GM12878 (cell line): ENCODE measurements around the gene ANKDD1A. TPM values are rescaled to one million over a fixed set of nuclear protein-coding genes. Genes with fewer than 3 reads are reported as not detected.

Experiments
- ATF3 ChIP-seq: IDR thresholded peaks from 2 replicates; pipeline ENCODE4 v1.6.1; 2011; ENCODE audit warnings: low read depth, mild to moderate bottlenecking, low read length, moderate library complexity, borderline replicate concordance; ENCODE audit errors: extremely low read depth
- FOXM1 ChIP-seq: IDR thresholded peaks from 2 replicates; pipeline ENCODE4 v1.6.1; 2012; ENCODE audit warnings: low read depth, mild to moderate bottlenecking, inconsistent platforms, low read length, moderate library complexity
- KDM1A ChIP-seq: fragments of 200-600 bp; sonication (generic); IDR thresholded peaks from 2 replicates; pipeline ENCODE4 v1.6.1; 2016; ENCODE audit warnings: borderline replicate concordance
- KLF5 ChIP-seq: fragments of 450-650 bp; IDR thresholded peaks from 2 replicates; pipeline ENCODE4 v1.6.1; 2014; ENCODE audit warnings: mild to moderate bottlenecking; ENCODE audit not compliant: partially characterized antibody
- MEF2B ChIP-seq: fragments of 450-650 bp; IDR thresholded peaks from 2 replicates; pipeline ENCODE4 v1.6.1; 2018; ENCODE audit warnings: mild to moderate bottlenecking, moderate library complexity; ENCODE audit not compliant: partially characterized antibody, poor library complexity, severe bottlenecking
- PRDM15 ChIP-seq: fragments of 450-650 bp; formaldehyde crosslinking; IDR thresholded peaks from 2 replicates; pipeline ENCODE4 v1.4.0; 2020; ENCODE audit warnings: mild to moderate bottlenecking, moderate library complexity
- RELA ChIP-seq: fragments of 450-650 bp; IDR thresholded peaks from 2 replicates; pipeline ENCODE4 v1.8.0; 2014; ENCODE audit warnings: borderline replicate concordance; ENCODE audit not compliant: partially characterized antibody
- SRF ChIP-seq, 2 experiments: IDR thresholded peaks; 2 replicates each; pipeline ENCODE4 v1.6.1; 2011; ENCODE audit warnings: low read depth in 2 of 2, low read length in 2 of 2, mild to moderate bottlenecking in 1 of 2, moderate library complexity in 1 of 2
- TAF1 ChIP-seq: IDR thresholded peaks from 2 replicates; pipeline ENCODE4 v1.6.1; 2011; ENCODE audit warnings: mild to moderate bottlenecking, low read depth, low read length, borderline replicate concordance
- ZNF217 ChIP-seq: fragments of 450-650 bp; IDR thresholded peaks from 2 replicates; pipeline ENCODE4 v1.6.1; 2017; ENCODE audit warnings: antibody characterized with exemption, mild to moderate bottlenecking
- polyA plus RNA-seq, 11 experiments: library from polyadenylated mRNA; depleted of rRNA in 4 of 11; unstranded in 6 of 11; stranded (reverse) in 5 of 11; fragments of >200 nt; fragmentation: Nextera tagmentation in 4 of 11; fragmentation: Illumina TruSeq in 1 of 11; extraction: Ambion mirVana in 4 of 11; extraction: Trizol in 1 of 11; gene quantifications; 1 replicate in 1 of 11; 2 replicates in 10 of 11; pipeline versions ENCODE4 v1.2.1 to v1.2.3, GENCODE V29; 2011 to 2016; ENCODE audit warnings: inconsistent platforms in 2 of 11, missing spikeins in 2 of 11, low read depth in 1 of 11
- total RNA-seq, 4 experiments: library from RNA; depleted of rRNA in 3 of 4; stranded (reverse); fragments of >200 nt in 3 of 4; fragmentation: Illumina TruSeq in 1 of 4; extraction: Trizol in 1 of 4; gene quantifications; 2 replicates each; pipeline versions ENCODE4 v1.2.1 to v1.2.3, GENCODE V29; 2013 to 2021

Gene ANKDD1A
- total and polyA plus RNA-seq, 10 of the 15 experiments (the other 5 are each of a cell fraction or from before 2014, with no cell fraction given): 1.5 to 6.6 (median 4.1) TPM

- no peak for TF ChIP-seq MEF2B
- no peak for TF ChIP-seq KDM1A
- no peak for TF ChIP-seq SRF (IDR thresholded peaks at IDR 0.05; ENCODE audit: low read depth in 2 of 2, low read length in 2 of 2)
- no peak for TF ChIP-seq RELA
- TF ChIP-seq TAF1: no peak
- no peak for TF ChIP-seq ZNF217
- no peak for TF ChIP-seq PRDM15
- no peak for TF ChIP-seq ATF3
- no peak for TF ChIP-seq KLF5
- TF ChIP-seq FOXM1: no peak
Measured at GRCh38 chr15:64950888-64951287, 39.2 kb downstream of the ANKDD1A start (continued).
